AG04449 (cell line): ENCODE data around the gene FBXL4.

Source experiments
- CTCF ChIA-PET: fragments of 350-600 bp; formaldehyde crosslinking; extraction: SDS; loops from one replicate; lab custom pipeline; 2021; ENCODE audit warnings: antibody characterized with exemption; lab: Yijun Ruan, JAX
- POLR2A ChIA-PET: fragments of 400-600, 350-600 bp; formaldehyde crosslinking; extraction: SDS; loops from one replicate; lab custom pipeline; 2020; ENCODE audit warnings: antibody characterized with exemption, inconsistent platforms; lab: Yijun Ruan, JAX
- DNase-seq: peaks from one replicate; pipeline ENCODE4 v3.0.0-alpha.2; 2010; ENCODE audit warnings: low read depth, low spot score
- H3K4me3 ChIP-seq: 2 replicates; pipeline ENCODE4 v1.5.1; 2011; ENCODE audit warnings: low read depth, mild to moderate bottlenecking, control low read depth, low read length
- TF ChIP-seq, protein P1 (sequence below): IDR thresholded peaks from one replicate; pipeline ENCODE4 v1.5.1; 2011; ENCODE audit warnings: mild to moderate bottlenecking, moderate library complexity, low read length, control low read depth, inconsistent platforms; ENCODE audit not compliant: insufficient read depth; ENCODE audit errors: missing control alignments

Gene FBXL4

DNA sequence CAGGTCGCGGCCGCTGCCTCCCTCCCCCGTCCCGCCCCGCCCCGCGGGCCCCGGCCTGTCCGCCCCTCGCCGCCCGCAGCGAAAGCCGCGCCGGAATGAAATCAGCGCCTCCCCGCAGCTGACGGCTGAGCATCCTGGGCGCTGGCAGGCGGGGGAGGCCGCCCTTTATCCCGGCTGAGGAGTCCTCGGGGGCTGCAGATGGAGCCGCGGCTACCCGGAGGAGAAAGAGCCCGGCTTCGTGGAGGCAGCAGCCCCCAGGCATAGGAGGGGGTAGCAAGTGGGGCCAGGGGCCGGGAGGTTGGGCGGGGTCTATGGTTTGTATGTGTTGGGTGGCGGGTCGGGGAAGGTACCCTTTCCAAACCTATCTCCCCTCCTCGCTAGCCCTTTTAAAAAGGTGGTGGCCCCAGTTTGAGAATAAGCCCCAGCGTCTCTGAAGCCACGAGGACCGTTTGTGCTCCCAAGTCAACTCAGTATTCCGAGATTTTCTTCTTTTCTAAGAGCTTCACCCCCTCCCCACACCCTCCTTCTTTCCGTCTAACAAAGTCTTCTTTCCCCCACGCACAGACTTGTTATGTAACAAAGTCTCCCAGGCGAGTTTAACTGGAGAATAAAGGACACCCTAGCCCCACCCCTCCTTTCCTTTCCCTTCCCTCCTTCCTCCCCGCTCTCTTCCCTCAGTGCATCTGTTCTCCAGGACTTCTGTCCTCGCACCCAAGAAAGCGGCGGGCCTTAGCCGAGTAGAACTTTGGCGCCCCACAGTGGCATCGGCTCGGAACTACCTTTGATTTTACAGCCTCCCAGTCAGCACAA, 102.3 kb downstream of the FBXL4 start:
- peak overlapping the region; percentile 39 for H3K4me3 ChIP-seq
- ChIA-PET POLR2A (no interaction called here), CTCF (interaction anchor here (0.6 to 3.1 kb wide), 12 partner anchors 9 to 1768 kb away, joined by 3 to 42 read pairs (median 4); no protein-coding TSS in a partner anchor)
- TF ChIP-seq, protein P1, sequence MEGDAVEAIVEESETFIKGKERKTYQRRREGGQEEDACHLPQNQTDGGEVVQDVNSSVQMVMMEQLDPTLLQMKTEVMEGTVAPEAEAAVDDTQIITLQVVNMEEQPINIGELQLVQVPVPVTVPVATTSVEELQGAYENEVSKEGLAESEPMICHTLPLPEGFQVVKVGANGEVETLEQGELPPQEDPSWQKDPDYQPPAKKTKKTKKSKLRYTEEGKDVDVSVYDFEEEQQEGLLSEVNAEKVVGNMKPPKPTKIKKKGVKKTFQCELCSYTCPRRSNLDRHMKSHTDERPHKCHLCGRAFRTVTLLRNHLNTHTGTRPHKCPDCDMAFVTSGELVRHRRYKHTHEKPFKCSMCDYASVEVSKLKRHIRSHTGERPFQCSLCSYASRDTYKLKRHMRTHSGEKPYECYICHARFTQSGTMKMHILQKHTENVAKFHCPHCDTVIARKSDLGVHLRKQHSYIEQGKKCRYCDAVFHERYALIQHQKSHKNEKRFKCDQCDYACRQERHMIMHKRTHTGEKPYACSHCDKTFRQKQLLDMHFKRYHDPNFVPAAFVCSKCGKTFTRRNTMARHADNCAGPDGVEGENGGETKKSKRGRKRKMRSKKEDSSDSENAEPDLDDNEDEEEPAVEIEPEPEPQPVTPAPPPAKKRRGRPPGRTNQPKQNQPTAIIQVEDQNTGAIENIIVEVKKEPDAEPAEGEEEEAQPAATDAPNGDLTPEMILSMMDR, result peak; percentile 94
- peak; percentile 23 for DNase-seq

DNA sequence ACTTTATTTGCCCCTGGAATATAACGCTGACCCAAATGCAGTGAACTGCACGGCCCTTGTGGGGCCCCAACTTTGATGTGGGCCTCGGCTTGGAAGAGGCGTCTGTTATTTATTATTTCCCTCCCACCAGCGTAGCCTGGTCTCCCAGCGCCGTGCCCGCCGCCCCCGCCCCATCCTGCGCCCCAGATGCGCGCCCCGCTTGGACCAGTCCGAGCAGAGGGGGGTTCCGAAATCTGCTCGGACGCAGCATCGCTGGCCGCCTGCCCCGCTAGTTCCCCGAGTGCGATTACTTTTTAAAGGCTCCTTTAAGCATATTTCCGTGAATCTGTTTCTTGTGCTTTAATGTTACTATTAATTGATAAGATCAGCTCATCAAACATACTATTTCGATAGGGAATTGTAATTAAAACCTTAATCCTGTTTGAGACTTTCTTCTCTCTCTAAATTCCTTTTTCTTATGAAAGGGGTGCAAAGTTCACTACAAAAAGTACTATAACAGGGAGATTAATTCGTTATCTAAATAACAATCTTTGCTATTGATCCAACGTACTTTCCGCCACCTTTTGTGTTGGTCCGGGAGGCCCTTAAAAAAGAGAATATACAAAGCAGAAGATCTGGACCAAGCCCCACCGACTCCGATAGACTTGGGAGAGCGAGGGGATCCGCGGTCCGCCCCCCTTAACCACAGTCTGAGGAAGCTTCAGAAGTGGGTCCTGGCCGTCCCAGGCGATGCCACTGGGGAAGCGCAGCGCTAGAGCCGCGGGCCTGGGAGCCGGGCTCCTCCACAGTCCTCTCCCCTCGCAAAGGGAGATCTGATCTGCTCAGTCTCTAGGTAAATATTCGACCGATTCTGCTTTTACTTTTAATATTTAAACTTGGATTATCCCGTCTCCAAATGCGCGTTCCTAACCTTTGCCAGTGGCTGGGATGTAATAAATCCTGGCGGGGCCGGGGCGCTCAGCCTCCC, 103.2 kb downstream of the FBXL4 start:
- ChIA-PET CTCF (interaction anchor here (0.6 to 3.1 kb wide), 6 partner anchors 8 to 1405 kb away, joined by 3 to 42 read pairs (median 6); no protein-coding TSS in a partner anchor), POLR2A (no interaction called here)
- TF ChIP-seq, protein P1, result no peak
- no peak for DNase-seq
- H3K4me3 ChIP-seq, result peak overlapping the region; percentile 39

DNA sequence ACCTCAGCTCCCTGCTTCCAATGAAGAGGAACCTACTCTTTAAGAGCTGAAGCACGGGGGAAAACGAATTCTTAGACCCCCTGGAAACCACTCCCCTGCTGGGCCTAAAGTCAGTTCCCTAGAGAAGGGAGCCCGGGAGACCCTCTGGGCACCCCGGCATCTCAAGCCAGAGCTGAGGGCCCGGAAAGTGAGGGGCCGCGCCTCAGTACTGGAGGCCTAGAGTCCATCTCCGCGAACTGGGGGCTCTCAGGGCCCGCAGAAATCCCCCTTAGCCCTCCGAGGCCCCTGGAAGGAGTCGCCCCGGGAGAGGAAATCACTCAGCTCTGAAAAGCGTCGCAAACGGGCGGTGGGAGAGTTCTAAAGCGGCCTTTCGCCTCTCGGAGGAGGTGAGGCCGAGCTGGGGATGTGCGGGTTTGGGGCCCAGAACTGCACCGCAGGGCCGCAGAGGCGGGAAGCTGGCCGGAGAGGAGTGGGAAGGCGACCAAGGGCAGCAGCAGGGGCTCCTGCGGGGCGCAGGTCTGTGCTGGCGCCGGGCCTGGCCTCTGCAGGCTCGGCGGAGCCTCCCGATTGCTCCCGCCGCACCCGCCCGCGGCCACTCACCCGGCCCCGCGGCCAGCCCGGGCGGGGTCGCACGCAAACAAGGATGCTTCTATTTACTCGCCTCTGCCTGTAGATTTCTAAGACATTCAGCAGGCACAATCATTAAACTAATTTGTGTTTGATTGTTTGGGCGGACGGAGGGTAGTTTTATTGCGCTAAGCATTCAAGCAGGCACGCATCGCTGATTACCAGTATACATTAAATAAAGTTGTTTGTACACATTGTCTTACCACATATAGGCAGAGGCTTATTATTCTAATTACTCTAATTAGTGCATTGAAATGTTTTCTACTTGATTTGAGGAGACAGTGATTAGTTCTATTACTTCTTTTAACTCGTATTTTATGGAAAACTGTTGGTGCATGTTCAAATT, 104.2 kb downstream of the FBXL4 start:
- TF ChIP-seq, protein P1, result no peak
- H3K4me3 ChIP-seq, result no peak overlapping the region
- DNase-seq, result no peak
- CTCF ChIA-PET, result interaction anchor here (0.6 to 0.8 kb wide), 2 partner anchors 10 to 1369 kb away, joined by 3 read pairs; no protein-coding TSS in a partner anchor
- POLR2A ChIA-PET, result no interaction called here

DNA sequence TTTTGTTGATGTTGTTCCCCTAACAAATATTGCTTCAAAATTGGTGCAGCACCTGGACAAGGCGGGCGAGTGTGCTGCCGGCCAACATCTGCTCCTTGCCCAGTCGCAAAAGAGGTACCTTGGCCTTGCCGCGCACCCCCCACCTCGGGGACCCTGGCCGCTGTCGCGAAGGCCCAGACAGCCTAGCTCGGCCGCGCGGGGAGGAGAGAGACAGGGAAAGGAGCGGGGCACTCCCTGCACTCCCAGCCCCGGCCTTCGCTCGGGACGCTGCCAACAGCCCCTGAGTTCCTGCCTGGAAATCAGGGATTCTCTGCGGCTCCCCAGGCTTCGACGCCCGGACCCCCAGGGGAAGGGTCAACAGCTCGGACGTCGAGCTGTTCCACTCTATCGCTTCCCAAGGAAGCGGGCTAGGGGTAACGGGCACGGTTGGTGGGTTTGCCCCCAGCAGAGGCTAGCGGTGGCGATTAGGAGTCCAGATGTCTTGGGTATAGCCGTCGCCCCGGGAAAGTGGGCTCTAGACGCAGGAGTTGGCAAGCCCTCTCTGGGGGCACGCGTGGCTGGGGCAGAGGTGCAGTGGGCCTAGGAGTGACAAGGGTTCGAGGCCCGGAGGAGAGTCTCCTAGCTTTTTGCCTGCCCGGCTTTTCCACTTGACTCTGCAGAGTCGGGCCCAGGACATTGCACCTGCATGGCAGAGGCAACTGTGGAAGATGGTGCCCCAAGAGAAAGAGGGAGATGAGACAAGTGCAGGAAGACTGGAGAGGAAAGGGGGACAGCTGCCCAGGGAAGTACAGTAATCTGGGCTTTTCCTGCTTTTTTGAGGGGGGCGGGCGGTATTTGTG, 105.2 kb downstream of the FBXL4 start:
- CTCF ChIA-PET, result no interaction called here
- no peak overlapping the region for H3K4me3 ChIP-seq
- POLR2A ChIA-PET, result no interaction called here
- TF ChIP-seq, protein P1, result no peak
- DNase-seq, result no peak

- TF ChIP-seq, protein P1, result no peak
- no peak for DNase-seq
- no peak overlapping the region for H3K4me3 ChIP-seq
- CTCF ChIA-PET, result no interaction called here
- POLR2A ChIA-PET, result no interaction called here
These were observed 106.0 kb downstream of the FBXL4 start for GRCh38 chr6:98841621-98842341.
